ENCODE measurements around the gene NCOA5. TPM values are rescaled to one million over a fixed set of nuclear protein-coding genes. Genes with fewer than 3 reads are reported as not detected.
A peak's percentile ranks its signal among the peaks of the same experiment; 100 is the strongest.

NCOA5 gene
- total and polyA plus RNA-seq, 9 of the 15 experiments (the other 6 are each of a cell fraction or from before 2014, with no cell fraction given), result 3.9 to 22.8 (median 13.8) TPM

DNA sequence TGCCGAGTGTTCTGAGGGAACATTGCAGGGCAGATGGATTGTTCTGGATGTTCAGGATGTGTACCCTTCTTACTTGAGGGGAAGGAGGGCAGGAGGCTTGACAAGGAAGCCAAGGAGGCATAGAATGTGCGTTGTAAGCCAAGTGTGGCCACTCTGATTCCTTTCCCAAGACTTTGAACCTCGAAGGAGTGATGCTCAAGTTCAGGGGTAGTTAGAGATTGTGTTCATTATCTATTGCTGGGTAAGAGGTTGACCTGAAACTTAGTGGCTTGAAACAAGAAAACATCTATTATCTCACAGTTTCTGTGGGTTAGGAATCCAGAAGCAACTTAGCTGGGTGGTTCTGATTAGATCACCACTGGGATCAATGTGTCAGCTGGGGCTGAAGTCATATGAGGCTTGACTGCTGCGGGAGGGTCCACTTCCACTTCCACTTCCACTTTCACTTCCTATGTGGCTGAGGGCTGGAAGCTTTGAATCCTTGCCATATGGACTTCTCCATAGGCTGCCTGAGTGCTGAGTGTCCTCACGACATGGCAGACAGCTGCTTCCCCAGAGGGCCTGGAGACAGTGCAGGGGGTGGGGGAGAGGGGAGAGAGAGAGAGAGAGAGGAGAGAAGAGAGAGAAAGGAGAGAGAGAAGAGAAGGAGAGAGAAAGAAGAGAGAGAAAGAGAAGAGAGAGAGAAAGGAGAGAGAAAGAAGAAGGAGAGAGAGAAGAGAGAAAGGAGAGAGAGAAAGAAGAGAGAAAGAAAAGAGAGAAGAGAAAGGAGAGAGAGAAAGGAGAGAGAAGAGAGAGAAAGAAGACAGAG is 21.5 kb upstream of the NCOA5 start:
- Histone ChIP-seq H3K79me2 (ENCODE audit: control insufficient read depth, insufficient read depth, low read length) (no peaks in the 10 kb centered on the region), H3K27me3 (ENCODE audit: control insufficient read depth in 2 of 2, insufficient read depth in 2 of 2, low read length in 2 of 2) (peaks cover 21 to 28% of the 10 kb centered on the region in 2 experiments), H4K20me1 (replicated peaks; ENCODE audit: control insufficient read depth, insufficient read depth, low read length) (0 out of 2 replicates have a peak, but pooled peaks cover 9% of the 10 kb centered on the region), H3K9ac (ENCODE audit: insufficient read depth in 1 of 2, low read depth in 2 of 2, low read length in 2 of 2) (no peak overlapping the region), H3K4me2 (ENCODE audit: insufficient read depth, low read length) (no peak overlapping the region), H2AFZ (ENCODE audit: low read depth, low read length) (no peak overlapping the region), H3K4me3 (no peak overlapping the region), H3K4me1 (replicated peaks in 1 of 2; ENCODE audit: control insufficient read depth in 2 of 2, insufficient read depth in 2 of 2, low read length in 2 of 2) (no peaks in the 10 kb centered on the region), H3K9me1 (ENCODE audit: control insufficient read depth, insufficient read depth, low read length) (no peaks in the 10 kb centered on the region), H3K27ac (ENCODE audit: extremely low read depth, low read depth, low read length) (no peak overlapping the region), H3K36me3 (ENCODE audit: control insufficient read depth, insufficient read depth, low read length) (no peaks in the 10 kb centered on the region), H3K9me3 (replicated peaks; ENCODE audit: control insufficient read depth, insufficient read depth, low read depth, low read length) (0 out of 2 replicates have a peak, but pooled peaks cover 1% of the 10 kb centered on the region)
- in situ Hi-C loops (cut with MboI), result no loop called here
- DNase-seq (ENCODE audit: extremely low read depth in 1 of 4, low spot score in 3 of 4), result no peak
- no peak for FAIRE-seq
- intact Hi-C loops (cut with micrococcal nuclease), result no loop called here
- ChIA-PET POLR2A (no interaction called here), CTCF (ENCODE audit: low intra/inter-chr PET ratio) (no interaction called here)
- BruUV-seq (replicated peaks), result no TSS peak
- WGBS (ENCODE audit: insufficient coverage, low coverage, missing lambda C conversion rate), result 0% methylated on average over 5 of the region's 5 CpGs
- ATAC-seq, result no peak
- TF ChIP-seq, protein P1, sequence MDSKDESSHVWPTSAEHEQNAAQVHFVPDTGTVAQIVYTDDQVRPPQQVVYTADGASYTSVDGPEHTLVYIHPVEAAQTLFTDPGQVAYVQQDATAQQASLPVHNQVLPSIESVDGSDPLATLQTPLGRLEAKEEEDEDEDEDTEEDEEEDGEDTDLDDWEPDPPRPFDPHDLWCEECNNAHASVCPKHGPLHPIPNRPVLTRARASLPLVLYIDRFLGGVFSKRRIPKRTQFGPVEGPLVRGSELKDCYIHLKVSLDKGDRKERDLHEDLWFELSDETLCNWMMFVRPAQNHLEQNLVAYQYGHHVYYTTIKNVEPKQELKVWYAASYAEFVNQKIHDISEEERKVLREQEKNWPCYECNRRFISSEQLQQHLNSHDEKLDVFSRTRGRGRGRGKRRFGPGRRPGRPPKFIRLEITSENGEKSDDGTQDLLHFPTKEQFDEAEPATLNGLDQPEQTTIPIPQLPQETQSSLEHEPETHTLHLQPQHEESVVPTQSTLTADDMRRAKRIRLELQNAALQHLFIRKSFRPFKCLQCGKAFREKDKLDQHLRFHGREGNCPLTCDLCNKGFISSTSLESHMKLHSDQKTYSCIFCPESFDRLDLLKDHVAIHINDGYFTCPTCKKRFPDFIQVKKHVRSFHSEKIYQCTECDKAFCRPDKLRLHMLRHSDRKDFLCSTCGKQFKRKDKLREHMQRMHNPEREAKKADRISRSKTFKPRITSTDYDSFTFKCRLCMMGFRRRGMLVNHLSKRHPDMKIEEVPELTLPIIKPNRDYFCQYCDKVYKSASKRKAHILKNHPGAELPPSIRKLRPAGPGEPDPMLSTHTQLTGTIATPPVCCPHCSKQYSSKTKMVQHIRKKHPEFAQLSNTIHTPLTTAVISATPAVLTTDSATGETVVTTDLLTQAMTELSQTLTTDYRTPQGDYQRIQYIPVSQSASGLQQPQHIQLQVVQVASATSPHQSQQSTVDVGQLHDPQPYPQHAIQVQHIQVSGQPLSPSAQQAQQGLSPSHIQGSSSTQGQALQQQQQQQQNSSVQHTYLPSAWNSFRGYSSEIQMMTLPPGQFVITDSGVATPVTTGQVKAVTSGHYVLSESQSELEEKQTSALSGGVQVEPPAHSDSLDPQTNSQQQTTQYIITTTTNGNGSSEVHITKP (IDR thresholded peaks at IDR 0.05; ENCODE audit: partially characterized antibody), result no peak
- no peak for TF ChIP-seq CAMTA2 (CRISPR knock-in tag; conservative IDR thresholded peaks at IDR 0.05)
- peak; percentile 91 for TF ChIP-seq ZNF79 (CRISPR knock-in tag; IDR thresholded peaks at IDR 0.05; ENCODE audit: low read depth)
- 0 out of 2 replicates have a peak, but pooled peaks have one; percentile 9 for TF ChIP-seq CBFA2T2 (conservative IDR thresholded peaks at IDR 0.05)
- TF ChIP-seq, protein P2, sequence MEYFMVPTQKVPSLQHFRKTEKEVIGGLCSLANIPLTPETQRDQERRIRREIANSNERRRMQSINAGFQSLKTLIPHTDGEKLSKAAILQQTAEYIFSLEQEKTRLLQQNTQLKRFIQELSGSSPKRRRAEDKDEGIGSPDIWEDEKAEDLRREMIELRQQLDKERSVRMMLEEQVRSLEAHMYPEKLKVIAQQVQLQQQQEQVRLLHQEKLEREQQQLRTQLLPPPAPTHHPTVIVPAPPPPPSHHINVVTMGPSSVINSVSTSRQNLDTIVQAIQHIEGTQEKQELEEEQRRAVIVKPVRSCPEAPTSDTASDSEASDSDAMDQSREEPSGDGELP (CRISPR knock-in tag; IDR thresholded peaks at IDR 0.05; ENCODE audit: borderline replicate concordance), result peak; percentile 55; the same call in 1 of the 2 replicates
- TF ChIP-seq ZNF699 (CRISPR knock-in tag; IDR thresholded peaks at IDR 0.05; ENCODE audit: insufficient replicate concordance), result no peak
- no peak for TF ChIP-seq THRAP3 (IDR thresholded peaks at IDR 0.05; ENCODE audit: borderline replicate concordance)
- TF ChIP-seq, protein P3, sequence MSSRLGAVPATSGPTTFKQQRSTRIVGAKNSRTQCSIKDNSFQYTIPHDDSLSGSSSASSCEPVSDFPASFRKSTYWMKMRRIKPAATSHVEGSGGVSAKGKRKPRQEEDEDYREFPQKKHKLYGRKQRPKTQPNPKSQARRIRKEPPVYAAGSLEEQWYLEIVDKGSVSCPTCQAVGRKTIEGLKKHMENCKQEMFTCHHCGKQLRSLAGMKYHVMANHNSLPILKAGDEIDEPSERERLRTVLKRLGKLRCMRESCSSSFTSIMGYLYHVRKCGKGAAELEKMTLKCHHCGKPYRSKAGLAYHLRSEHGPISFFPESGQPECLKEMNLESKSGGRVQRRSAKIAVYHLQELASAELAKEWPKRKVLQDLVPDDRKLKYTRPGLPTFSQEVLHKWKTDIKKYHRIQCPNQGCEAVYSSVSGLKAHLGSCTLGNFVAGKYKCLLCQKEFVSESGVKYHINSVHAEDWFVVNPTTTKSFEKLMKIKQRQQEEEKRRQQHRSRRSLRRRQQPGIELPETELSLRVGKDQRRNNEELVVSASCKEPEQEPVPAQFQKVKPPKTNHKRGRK (tag; IDR thresholded peaks at IDR 0.05), result peak; percentile 100
- TF ChIP-seq ETV6 (IDR thresholded peaks at IDR 0.05; ENCODE audit: borderline replicate concordance in 1 of 2, low read depth in 2 of 2, low read length in 1 of 2), result peak in 1 of 2 experiments; percentile 55; a peak in 1 of 4 replicates
- TF ChIP-seq ETV6 (CRISPR knock-in tag; IDR thresholded peaks at IDR 0.05; ENCODE audit: borderline replicate concordance), result no peak
- TF ChIP-seq, protein P4, sequence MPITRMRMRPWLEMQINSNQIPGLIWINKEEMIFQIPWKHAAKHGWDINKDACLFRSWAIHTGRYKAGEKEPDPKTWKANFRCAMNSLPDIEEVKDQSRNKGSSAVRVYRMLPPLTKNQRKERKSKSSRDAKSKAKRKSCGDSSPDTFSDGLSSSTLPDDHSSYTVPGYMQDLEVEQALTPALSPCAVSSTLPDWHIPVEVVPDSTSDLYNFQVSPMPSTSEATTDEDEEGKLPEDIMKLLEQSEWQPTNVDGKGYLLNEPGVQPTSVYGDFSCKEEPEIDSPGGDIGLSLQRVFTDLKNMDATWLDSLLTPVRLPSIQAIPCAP (CRISPR knock-in tag; IDR thresholded peaks at IDR 0.05; ENCODE audit: borderline replicate concordance), result no peak
- TF ChIP-seq ATF7 (IDR thresholded peaks at IDR 0.05), result 0 out of 2 replicates have a peak, but pooled peaks have one; percentile 20
